ENCODE measurements around the gene AHDC1.

DNA sequence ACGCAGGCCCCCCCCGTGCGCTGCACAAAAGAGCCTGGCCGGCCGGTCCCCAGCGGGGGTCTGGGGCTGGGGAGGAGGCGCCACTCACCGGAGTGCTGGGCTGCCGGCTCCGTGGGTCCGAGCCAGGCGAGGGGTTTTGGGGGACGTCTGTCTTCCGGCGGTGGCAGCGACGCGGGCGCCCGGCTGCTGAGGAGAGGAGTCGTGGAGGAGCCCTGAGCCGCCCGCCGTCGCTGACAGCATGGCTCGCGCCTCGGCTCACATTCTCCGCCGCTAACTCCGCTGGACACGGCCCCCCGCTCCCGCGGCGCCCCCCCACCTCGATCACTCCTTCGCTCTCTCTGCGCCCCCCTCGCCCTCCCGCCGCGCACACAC lies 649 bp downstream of the AHDC1 start:
- peak; percentile 41 for TF ChIP-seq POLR2A (IDR thresholded peaks at IDR 0.05)
- TF ChIP-seq, protein P1, sequence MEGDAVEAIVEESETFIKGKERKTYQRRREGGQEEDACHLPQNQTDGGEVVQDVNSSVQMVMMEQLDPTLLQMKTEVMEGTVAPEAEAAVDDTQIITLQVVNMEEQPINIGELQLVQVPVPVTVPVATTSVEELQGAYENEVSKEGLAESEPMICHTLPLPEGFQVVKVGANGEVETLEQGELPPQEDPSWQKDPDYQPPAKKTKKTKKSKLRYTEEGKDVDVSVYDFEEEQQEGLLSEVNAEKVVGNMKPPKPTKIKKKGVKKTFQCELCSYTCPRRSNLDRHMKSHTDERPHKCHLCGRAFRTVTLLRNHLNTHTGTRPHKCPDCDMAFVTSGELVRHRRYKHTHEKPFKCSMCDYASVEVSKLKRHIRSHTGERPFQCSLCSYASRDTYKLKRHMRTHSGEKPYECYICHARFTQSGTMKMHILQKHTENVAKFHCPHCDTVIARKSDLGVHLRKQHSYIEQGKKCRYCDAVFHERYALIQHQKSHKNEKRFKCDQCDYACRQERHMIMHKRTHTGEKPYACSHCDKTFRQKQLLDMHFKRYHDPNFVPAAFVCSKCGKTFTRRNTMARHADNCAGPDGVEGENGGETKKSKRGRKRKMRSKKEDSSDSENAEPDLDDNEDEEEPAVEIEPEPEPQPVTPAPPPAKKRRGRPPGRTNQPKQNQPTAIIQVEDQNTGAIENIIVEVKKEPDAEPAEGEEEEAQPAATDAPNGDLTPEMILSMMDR (IDR thresholded peaks at IDR 0.05), result no peak
- TF ChIP-seq EP300 (IDR thresholded peaks at IDR 0.05), result no peak

All from ovary (tissue), 3 donors.